PC-3 (cell line): ENCODE results near the gene ZBTB16.

ENCODE experiments used
- EZH2phosphoT487 ChIP-seq: fragments of 300-600 bp; sonication (generic); IDR thresholded peaks from 2 replicates; pipeline ENCODE4 v1.6.1; 2018; ENCODE audit warnings: mild to moderate bottlenecking, antibody characterized with exemption, low read length, borderline replicate concordance
- TF ChIP-seq, protein P1 (sequence below): fragments of 300-600 bp; sonication (generic); conservative IDR thresholded peaks from 2 replicates; pipeline ENCODE4 v1.5.1; 2017; ENCODE audit warnings: antibody characterized with exemption, low read depth, mild to moderate bottlenecking, low read length

DNA sequence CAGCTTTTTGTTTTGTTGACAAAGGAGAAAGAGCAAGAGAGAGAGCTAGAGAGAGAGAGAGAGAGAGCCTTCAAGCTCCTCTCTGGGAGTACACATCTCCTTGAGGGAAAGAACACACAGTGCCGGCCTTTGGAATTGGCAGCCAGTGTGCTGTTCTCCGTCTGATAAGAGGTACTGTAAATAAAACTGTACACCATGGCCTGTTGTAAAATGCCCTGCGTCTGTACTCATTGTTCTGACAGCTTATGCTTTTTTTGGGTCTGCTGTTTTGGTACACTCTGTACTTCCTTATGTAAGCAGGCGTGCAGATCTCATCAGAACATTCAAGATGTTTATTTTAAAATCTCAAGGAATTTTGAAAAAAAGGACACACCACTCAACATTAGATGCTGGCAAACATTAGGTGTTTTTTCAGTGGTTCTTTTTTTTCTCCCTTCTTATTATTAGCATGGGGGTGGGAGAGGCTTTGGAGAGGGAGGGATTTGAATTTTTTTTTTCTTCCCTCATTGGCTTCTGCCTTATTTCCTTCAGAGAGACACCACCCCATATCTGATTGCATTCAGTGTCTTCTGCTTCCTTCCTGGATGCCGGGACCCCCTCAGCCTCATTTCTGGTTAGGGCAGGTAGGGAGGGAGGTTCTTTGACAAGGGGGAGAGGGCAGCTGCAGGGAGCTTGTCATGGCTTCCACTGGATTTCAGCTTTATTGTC, 119.9 kb downstream of the ZBTB16 start:
- TF ChIP-seq, protein P1, sequence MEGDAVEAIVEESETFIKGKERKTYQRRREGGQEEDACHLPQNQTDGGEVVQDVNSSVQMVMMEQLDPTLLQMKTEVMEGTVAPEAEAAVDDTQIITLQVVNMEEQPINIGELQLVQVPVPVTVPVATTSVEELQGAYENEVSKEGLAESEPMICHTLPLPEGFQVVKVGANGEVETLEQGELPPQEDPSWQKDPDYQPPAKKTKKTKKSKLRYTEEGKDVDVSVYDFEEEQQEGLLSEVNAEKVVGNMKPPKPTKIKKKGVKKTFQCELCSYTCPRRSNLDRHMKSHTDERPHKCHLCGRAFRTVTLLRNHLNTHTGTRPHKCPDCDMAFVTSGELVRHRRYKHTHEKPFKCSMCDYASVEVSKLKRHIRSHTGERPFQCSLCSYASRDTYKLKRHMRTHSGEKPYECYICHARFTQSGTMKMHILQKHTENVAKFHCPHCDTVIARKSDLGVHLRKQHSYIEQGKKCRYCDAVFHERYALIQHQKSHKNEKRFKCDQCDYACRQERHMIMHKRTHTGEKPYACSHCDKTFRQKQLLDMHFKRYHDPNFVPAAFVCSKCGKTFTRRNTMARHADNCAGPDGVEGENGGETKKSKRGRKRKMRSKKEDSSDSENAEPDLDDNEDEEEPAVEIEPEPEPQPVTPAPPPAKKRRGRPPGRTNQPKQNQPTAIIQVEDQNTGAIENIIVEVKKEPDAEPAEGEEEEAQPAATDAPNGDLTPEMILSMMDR, result no peak
- no peak for TF ChIP-seq EZH2phosphoT487
